Right lung (tissue), 10 donors: ENCODE results near the gene XNDC1N. TPM values are rescaled to one million over a fixed set of nuclear protein-coding genes. Genes with fewer than 3 reads are reported as not detected.

Experiments used
- DNase-seq, 2 donors: peaks; one replicate each; pipeline ENCODE4 v3.0.0-alpha.2; 2013
- long read RNA-seq, 8 donors: transcript quantifications; one replicate each; lab custom pipeline, GENCODE V29; 2026
- polyA plus RNA-seq, 5 donors: library from polyadenylated mRNA; unstranded; fragments of 120-200 nt; gene quantifications; one replicate each; pipeline versions ENCODE4 v1.2.1 to v1.2.3, GENCODE V29; 2013; ENCODE audit warnings: inconsistent platforms in 1 of 5, low replicate concordance in 1 of 5; ENCODE audit not compliant: insufficient read length in 5 of 5, insufficient read depth in 1 of 5

The XNDC1N gene, protein sequence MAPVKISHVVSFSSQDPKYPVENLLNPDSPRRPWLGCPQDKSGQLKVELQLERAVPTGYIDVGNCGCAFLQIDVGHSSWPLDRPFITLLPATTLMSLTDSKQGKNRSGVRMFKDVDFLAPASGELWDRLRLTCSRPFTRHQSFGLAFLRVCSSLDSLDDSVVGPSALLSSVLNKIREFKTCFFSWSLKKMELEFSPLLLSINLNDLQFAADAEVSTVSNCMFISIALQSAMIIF
- 10 to 100 TPM in 1 of 5 donors, 1 to 10 TPM in 4; 4.8 to 10.7 (median 8.3) TPM for polyA plus RNA-seq
- long read RNA-seq, donor 1 = 0 reads
- long read RNA-seq, donor 2 = 0 reads
- long read RNA-seq, donor 3 = 0 reads
- long read RNA-seq, donor 4 = 0 reads
- long read RNA-seq, donor 5, partial matches to known transcripts = 0 of 1 reads
- long read RNA-seq, donor 5, other reads (novel, unspliced or antisense) = 0 of 1 reads
- long read RNA-seq, donor 6 = 0 reads
- long read RNA-seq, donor 7 = 0 reads
- long read RNA-seq, donor 8 = 0 reads

DNA sequence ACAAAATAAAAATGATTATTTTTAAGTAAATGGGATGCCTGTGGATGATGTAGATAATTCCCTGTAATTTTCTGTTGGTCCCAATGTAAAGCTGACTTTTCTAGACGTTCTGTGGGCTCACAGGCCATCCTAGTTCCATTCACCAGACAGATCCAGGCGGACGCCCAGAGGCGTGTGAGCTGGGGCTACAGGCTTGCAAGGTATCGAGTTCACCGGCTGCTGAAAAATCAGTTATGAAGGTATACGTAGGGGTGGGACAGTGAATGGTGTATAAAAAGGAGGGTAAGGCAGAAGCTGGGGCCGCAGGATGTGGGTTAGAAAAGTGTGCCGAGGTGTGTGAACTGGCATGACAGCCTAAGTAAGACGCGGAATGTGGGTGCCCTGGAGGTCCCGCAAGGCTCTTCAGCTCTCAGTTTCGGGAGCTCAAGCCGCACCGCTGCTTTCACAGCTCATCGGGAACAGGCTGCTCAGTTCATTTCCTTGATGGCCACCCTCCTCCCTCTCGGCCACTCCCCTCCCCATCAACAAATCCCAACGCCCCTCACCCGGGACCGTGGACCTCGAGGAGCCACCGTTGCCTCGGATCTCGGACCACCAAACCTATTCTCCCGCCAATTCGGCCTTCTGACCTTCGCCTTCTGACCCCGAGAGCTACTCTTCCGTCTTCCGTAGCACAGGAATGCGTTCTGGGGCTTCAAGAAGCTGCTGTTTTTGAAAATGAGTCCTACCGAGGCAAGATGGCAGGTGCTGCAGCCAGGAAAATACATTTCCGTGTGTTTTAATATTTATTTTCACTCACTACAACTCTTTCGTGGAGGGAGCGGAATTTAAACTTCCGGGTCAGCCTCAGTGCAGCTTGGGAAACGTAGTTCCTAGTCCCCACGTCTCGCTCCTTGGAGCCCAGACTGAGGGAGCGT is at the start of gene XNDC1N:
Gene XNDC1N, minus strand, starts transcription at position 775 of the 917 bp plus-strand sequence. CDS start 5,241 bp downstream, outside the sequence.
- DNase-seq = no peak

DNA sequence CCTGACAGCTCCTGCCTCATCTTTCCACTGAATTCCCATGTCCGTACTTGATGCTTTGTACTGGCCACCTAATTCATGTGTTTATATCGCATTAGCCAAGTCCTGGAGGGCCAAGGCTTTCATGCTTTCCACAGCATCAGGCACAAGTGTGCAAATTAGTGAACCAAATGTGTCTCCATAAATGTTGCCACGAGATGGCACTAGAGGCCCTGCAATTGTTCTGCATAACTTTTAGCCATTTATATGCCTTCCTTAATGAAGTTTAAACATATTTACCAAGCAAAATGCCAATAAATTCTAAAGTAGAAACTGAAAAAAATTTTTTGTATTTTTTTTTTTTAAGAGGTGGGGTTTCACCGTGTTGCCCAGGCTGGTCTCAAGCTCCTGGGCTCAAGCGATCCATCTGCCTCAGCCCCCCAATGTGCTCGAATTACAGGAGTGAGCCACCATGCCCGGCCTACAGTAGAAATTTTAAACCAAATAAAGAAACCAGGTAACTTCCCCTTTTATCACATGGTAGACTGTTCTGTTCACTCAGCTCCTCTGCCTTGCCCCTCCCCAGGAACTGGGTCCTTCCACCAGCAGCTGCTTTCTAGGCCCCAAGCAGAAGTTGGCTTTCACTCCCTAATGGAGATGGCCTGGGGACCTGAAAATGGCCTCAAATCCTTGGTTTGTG is 49.5 kb upstream of the XNDC1N start:
- DNase-seq = peak in 1 of 2 donors; percentile 48

DNA sequence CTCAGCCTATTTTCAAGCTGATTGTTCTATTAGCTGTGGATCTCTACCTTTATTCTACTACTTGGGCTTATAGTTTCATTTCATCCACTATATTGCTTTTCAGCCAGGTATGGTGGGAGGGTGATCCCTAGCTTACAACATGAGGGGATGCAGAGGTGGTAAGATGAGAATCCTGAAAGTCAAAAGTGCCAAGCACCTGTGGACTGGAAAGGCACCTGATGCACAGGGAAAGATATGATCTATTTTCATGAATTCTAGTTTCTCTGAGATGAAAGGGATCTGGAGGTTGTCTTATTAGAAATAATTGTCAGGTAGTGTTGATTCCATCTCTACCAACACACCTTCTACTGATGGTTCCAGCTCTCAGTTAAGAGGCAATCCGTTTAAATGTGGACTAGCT is 48.7 kb upstream of the XNDC1N start:
- DNase-seq = no peak

DNA sequence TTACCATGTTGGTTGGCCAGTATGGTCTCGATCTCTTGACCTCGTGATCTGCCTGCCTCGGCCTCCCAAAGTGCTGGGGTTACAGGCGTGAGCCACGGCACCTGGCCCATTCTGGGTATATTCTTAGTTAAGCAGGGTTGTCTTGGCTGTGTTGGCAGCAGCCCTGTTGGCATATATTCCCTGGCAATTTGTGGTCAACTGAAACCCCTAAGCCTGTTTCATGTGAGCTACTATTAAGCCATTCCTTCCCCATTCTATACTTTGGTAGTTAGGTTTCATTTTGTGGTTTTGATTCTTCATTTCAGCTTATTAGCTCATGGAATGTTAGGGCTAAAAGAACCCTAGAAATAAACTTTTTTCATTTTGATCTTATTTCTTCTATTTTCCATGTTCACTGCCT is 48.2 kb upstream of the XNDC1N start:
- no peak for DNase-seq

DNA sequence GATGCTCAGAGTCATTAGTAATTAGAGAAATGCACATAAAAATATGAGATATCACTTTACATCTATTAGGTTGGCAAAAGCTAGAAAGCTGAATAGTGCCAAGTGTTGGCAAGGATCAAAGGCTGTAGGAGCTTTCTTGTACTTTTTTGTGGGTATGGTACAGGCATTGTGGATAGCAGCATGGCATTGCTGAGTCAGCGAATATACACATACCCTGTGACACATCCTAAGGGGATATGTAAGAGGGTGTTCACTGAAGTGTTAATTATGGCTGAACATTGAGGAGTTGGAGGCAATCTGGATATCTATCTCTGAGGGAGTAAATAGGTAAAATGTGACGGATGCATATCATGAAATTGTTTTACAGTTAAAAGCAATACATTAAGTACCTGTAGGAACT is 43.3 kb upstream of the XNDC1N start:
- no peak for DNase-seq

DNA sequence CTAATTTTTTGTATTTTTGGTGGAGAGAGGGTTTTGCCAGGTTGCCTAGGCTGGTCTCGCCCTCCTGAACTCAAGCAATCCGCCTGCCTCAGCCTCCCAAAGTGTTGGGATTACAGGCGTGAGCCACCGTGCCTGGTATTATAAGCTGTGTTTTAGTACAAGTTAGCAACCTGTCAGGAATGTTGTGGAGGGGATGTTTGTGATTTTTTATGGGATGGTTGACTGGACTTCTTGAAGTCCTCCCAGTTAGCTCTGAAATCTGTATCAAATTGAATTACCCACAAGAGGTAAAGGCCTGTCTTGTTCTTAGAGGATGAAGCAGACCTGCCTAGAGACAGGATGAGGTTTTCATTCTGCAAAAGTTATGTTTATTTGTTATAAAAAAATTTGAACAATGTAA is 36.2 kb upstream of the XNDC1N start:
- DNase-seq = no peak

DNA sequence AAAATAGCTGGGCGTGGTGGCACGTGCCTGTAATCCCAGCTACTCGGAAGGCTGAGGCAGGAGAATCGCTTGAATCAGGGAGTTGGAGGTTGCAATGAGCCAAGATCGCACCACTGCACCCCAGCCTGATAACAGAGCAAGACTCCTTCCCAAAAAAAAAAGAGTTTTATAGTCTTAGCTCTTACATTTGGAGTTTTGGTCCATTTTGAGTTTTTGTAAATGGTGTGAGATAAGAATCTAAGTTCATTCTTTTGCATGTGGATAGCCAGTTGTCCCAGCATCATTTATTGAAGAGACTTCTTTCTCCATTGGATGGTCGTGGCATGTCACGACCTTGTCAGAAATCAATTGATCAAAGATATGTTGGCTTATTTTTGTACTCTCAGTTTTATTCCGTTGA is 35.1 kb upstream of the XNDC1N start:
- DNase-seq = no peak

DNA sequence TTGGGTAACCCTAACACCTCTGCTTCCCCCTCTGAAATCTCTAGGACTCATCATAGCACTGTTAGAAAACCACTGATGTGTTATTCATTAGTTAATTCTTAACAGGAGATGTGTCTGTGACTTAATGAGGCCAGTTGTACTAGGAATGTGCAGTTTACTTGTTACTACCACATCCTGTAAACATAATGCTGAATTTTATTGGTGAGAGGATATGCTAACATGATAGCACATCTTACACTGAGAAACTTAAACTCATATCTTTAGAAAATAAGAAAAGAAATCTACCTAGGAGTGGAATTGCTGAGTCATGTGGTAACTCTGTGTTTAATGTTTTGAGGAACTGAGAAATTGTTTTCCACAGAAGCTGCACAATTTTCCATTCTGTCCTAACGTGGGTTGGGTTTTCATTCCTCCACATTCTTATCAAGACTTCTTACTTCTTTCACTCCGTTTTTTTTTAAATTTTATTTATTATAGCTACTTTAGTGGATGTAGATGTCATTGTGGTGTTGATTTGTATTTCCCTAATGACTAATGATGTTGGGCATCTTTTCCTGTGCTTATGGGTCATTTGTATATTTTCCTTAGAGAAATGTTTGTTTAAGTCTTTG is 34.1 kb upstream of the XNDC1N start:
- no peak for DNase-seq

DNA sequence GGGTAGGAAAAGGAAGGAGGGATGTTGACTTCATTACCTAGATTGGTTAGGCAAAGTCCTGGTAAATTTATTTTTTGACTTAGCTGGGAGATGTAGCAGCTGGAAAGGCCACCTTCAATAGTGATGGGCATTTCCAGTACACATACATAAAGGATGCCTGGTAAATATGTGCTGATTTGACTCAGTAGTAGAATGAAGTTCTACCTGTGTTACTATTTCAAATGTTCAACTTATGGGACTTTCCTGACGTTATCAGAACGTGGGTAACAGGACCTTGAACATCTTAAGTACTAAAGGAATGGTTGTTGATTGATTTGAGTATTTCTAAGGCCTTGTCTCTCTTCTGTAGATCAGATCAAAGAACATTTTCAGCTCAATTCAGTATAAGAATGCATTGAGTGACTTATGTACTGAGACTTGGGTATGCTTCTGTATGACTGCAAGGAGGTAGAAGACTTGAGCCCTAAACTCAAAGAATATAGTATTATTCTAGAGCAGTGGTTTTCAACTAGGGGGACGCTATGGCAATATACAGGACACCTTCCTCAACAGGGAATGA is 27.6 kb upstream of the XNDC1N start:
- DNase-seq = no peak

DNA sequence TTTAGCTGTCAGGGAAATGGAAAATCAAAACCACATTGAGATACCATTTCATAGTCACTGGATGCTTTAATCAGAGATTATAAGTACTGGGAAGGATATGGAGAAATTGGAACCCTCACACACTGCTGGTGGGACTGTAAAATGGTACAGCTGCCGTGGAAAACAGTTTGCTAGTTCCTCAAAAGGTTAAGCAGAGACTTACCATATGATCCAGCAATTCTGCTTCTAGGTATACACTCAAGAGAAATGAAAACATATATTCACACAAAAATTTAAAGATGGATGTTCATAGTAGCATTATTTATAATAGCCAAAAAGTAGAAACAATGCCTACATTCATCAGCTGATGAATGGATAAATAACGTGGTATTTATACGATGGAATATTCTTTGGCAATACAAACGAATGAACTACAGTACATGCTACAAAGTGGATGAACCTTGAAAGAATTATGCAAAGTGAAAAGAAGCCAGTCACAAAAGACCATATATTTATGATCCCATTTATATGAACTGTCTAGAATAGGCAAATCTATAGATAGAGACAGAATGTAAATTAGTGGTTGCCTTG is 23.4 kb upstream of the XNDC1N start:
- DNase-seq = no peak

DNA sequence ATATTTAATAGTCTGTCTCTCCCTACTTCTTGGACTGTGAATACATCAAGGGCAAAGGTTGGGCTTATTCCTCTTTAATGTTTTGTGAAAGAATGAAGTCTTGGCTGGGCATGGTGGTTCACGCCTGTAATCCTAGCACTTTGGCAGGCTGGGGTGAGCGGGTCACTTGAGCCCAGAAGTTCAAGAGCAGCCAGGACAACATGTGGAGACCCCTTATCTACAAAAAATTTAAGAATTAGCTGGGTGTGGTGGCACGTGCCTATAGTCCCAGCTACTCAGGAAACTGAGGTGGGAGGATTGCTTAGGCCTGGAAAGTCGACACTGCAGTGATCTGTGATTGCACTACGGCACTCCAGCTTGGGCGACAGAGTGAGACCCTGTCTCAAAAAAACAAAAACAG is 20.6 kb upstream of the XNDC1N start:
- no peak for DNase-seq

DNA sequence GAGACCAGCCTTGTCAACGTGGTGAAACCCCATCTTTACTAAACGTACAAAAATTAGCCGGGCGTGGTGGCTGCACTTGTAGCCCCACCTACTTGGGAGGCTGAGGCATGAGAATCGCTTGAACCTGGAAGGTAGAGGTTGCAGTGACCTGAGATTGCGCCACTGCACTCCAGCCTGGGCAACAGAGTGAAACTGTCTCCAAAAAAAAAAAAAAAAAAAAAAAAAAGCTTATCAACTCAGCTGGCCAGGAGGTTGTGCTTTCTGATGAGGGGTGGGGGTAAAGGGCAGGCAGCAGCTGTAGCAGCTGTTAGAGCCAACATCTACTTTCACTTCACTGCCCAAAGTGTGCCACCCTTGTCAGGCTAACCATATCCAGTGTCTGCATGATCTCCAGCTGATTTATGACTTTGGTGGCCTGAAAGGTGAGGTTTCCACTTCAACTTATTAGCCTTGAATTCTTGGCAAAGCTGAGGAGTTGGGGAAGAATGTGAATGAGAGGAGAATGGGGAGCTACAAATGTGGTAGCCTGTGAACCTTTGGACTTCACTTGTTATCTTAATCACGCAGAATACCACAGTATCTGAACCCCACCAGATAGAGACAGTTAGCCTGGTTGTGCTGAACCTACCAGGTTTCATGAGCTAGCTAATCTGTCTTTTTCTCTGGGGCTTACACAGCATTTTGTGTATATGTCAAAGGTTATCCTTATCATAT is 20.1 kb upstream of the XNDC1N start:
- no peak for DNase-seq

DNA sequence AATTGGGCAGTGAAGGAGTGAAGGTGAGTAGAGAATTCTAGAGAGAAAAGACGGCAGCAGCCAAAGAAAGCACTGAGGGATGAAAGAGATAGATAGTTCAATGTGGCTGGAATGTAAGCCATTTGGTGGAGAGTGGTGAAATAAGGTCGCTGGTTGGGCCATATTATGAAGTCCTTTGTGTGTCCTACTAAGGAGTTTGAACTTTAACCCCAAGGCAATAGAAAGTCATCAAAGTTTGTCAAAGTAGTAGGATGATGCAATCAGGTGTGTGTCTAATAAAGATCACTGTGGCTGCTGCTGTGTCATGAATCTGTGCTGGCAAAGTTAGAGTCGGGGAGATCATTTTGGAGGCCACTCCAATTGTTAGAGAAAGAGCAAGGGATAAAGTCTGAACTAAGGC is 19.1 kb upstream of the XNDC1N start:
- DNase-seq = no peak

DNA sequence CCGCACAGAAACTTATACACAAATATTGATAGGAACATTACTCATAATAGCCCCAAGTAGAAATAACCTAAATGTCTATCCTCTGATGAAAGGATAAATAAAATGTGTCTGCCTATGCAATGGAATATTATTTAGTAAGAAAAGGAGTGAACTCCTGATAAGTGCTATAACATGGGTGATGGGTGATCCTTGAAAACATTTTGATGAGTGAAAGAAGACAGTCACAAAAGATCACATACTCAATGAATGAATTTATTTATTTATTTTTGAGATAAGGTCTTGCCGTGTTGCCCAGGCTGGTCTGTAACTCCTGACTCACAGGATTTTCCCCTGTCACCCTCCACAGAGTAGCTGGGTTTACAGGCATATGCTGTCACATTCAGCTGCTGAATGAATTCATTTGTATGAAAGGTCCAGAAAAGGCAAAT is 17.8 kb upstream of the XNDC1N start:
- no peak for DNase-seq

DNA sequence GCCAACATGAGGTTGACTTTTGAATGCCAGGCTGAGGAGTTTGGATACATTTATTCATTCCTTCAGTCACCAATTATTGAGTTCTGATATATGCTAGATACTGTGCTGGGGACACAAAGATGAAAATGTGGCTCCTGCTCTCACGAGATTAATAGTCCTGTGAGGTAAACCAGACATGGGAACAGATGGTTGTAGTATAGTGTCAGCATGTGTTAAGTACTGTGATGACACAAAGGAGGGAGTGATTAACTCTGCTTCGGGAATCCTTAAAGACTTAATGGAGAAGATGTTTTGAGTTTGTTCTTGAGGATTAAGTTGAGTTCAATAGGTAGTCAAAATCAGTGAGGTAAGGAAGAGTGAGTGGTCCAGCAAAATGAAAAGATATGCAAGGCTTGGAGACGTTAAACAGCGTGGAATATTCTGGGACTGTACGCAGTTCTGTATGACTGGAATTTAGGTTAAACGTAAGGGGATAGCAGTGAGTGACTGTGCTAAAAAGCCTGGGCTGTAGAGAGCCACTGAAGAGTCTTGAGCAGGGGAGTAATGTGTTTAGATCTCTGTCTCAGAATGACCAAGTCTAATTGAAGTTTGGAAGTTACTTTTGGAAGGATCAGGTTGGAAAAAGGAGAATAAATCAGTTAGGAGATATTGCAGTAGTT is 12.3 kb upstream of the XNDC1N start:
- DNase-seq = no peak

DNA sequence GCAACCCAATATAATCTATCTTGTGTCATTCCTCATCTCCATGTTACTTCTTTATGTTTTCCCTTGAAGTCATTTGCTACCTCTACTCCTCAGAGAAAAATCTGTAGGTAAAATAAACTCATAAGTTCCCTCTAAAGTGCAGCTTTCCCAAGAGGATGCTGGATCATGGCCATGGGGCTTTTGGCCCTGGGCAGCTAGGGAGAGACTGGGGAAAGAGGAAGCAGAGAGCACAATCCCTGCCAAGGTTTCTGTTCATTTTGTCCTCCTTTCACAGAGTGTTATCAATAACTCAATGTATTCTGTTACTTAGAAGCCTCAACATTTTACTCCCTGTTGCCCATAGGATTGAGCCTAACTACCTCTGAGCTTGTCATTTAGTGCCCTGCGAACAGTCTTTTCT is 9.4 kb upstream of the XNDC1N start:
- DNase-seq = no peak

DNA sequence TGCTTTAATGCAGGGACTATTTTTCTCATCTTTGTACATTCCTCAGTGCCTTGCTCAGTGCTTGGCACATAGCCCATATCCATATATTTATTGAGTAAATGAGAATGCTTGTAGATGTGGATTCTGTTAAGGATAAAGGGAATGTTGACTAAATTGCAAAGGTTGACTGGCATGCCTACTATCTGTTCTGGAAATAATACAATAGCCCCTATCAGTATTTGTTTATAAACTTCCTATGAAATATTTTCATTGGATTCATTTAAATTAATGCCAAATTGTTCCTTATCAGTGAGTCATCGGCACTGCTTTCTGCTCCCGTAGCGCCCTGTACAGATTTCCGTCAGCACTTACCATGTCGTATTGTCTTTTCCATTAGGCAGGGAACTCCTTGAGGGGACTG is 8.4 kb upstream of the XNDC1N start:
- DNase-seq = no peak

DNA sequence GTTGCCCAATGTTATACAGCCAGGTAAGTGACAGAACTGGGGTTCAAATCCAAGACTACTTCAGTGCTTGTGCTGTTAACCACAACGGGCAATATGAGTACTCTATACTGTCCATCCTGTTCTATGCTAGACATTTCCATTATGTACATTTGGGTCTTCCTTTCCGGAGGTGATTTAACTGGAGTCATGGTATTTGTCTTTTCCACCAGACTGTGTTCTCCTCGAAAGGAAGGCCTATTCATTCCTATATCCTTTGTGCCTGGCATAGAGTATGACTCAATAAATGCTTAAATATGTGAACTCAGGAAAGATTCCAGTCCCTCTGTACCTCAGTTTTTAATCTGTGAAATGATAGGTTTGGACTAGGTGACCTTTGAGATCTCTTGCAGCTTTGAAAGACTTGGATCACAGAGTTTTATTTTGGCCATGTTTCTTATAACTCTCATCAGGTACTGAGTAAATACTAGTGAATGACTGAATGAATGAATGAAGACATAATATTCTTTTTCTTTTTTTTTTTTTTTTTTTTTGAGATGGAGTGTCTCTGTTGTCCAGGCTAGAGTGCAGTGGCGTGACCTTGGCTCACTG is 7.0 kb upstream of the XNDC1N start:
- no peak for DNase-seq

DNA sequence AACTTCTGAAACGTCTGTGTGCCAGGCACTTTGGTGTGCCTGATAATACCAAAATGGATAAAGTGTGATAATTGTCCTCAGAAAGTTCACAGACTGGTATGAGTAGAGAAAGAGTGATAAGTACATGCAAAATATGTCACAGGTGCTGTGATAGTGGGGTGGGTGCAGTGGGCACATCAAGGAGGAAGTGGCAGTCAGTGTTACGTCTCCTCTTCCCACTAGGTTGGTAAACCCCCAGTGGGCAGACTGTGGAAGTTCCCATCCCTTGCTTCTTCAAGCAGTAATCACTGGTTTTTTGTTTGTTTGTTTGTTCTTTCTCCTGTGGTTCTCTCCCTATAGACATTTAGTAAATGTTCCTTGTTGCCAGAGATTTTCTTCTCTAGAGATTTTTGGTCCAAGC is 5.8 kb upstream of the XNDC1N start:
- DNase-seq = no peak
